ENCODE measurements around the gene FANCC. TPM values are rescaled to one million over a fixed set of nuclear protein-coding genes. Genes with fewer than 3 reads are reported as not detected.

FANCC gene
- polyA plus RNA-seq, 4 donors, result 4.9 to 20.6 (median 7.1) TPM

DNA sequence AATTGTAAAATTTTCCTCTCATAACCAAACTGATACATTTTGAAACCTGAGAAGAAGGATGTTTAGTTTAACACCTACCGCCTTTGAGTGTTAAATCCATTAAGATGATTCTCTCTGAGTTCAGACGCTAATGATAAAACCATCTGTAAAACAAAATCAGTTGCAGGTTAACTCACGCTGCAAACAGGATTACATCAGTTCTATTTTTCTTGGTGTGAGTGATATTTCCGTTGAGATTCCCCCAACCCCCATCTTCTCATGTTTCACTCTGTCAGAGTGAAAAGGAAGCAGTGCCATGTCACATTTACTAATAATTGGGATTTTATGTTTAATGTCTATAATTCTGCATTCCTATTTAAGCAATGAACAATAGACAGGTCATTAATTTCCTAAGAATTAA is 146.5 kb downstream of the FANCC start:
- 53 to 79% (median 57%) methylated on average over 4 of the region's 4 CpGs for WGBS, 3 donors
- FAIRE-seq (no peak), DNase-seq (no peak)
- no peaks in the 10 kb centered on the region for H3K27me3 ChIP-seq (ENCODE audit: control insufficient read depth in 3 of 3, insufficient read depth in 3 of 3, low read length in 3 of 3)
- H3K9me3 ChIP-seq (ENCODE audit: control insufficient read depth in 2 of 2, insufficient read depth in 1 of 2, low read depth in 1 of 2, low read length in 1 of 2), result peaks cover 0 to 9% of the 10 kb centered on the region in 2 donors
- H3K4me3 ChIP-seq (ENCODE audit: low read depth in 1 of 3, low read length in 3 of 3), result no peak overlapping the region
- no peak overlapping the region for H3K27ac ChIP-seq (ENCODE audit: low read depth in 1 of 3, low read length in 2 of 3)
- H3K36me3 ChIP-seq (ENCODE audit: control insufficient read depth in 3 of 3, insufficient read depth in 2 of 3, low read depth in 1 of 3, low read length in 3 of 3), result peaks cover 0 to 11% (median 3%) of the 10 kb centered on the region in 3 donors
- H3K4me1 ChIP-seq (ENCODE audit: control insufficient read depth in 3 of 3, insufficient read depth in 2 of 3, low read depth in 1 of 3, low read length in 2 of 3), result no peaks in the 10 kb centered on the region

DNA sequence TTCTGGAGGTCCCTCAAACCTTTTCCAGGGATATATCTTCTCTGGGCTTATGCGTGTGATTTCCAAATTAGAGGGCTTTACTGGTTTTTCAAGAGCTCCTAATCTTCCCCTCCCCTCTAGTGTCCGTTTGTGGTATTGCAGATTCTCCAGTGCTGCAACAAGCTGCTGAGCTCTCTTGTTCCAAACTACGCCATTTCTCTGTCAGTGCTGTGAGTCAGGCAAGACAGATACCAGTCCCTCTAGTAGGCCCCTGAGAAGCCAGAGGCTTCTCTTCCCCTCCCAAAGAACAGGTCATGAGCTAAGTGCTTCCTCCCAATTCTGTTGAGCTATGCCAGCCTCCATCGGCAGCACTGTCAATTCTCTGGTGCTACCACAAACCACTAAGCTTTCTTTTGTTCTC is 149.5 kb downstream of the FANCC start:
- Histone ChIP-seq H3K9me3 (ENCODE audit: control insufficient read depth in 2 of 2, insufficient read depth in 1 of 2, low read depth in 1 of 2, low read length in 1 of 2) (peaks cover 0 to 13% of the 10 kb centered on the region in 2 donors), H3K4me1 (ENCODE audit: control insufficient read depth in 3 of 3, insufficient read depth in 2 of 3, low read depth in 1 of 3, low read length in 2 of 3) (no peaks in the 10 kb centered on the region), H3K27ac (ENCODE audit: low read depth in 1 of 3, low read length in 2 of 3) (no peak overlapping the region), H3K4me3 (ENCODE audit: low read depth in 1 of 3, low read length in 3 of 3) (no peak overlapping the region), H3K27me3 (ENCODE audit: control insufficient read depth in 3 of 3, insufficient read depth in 3 of 3, low read length in 3 of 3) (no peaks in the 10 kb centered on the region), H3K36me3 (ENCODE audit: control insufficient read depth in 3 of 3, insufficient read depth in 2 of 3, low read depth in 1 of 3, low read length in 3 of 3) (peaks cover 0 to 8% (median 3%) of the 10 kb centered on the region in 3 donors)
- FAIRE-seq (no peak), DNase-seq (peak in 1 of 2 donors; percentile 62)
- WGBS, 3 donors, result 58 to 62% (median 58%) methylated on average over 4 of the region's 4 CpGs

GRCh38 chr9:95165004-95165403 is 152.5 kb downstream of the FANCC start:
- 84 to 98% (median 91%) methylated on average over 1 of the region's 1 CpG for WGBS, 3 donors
- DNase-seq (no peak), FAIRE-seq (peak; percentile 30)
- Histone ChIP-seq H3K27ac (ENCODE audit: low read depth in 1 of 3, low read length in 2 of 3) (no peak overlapping the region), H3K4me3 (ENCODE audit: low read depth in 1 of 3, low read length in 3 of 3) (no peak overlapping the region), H3K9me3 (ENCODE audit: control insufficient read depth in 2 of 2, insufficient read depth in 1 of 2, low read depth in 1 of 2, low read length in 1 of 2) (peaks cover 0 to 13% of the 10 kb centered on the region in 2 donors), H3K36me3 (ENCODE audit: control insufficient read depth in 3 of 3, insufficient read depth in 2 of 3, low read depth in 1 of 3, low read length in 3 of 3) (peaks cover 0 to 8% (median 5%) of the 10 kb centered on the region in 3 donors), H3K4me1 (ENCODE audit: control insufficient read depth in 3 of 3, insufficient read depth in 2 of 3, low read depth in 1 of 3, low read length in 2 of 3) (no peaks in the 10 kb centered on the region), H3K27me3 (ENCODE audit: control insufficient read depth in 3 of 3, insufficient read depth in 3 of 3, low read length in 3 of 3) (no peaks in the 10 kb centered on the region)

- Histone ChIP-seq H3K4me3 (ENCODE audit: low read depth in 1 of 3, low read length in 3 of 3) (no peak overlapping the region), H3K27me3 (ENCODE audit: control insufficient read depth in 3 of 3, insufficient read depth in 3 of 3, low read length in 3 of 3) (no peaks in the 10 kb centered on the region), H3K27ac (ENCODE audit: low read depth in 1 of 3, low read length in 2 of 3) (peak overlapping the region in 2 of 3 donors; percentile 11 to 32), H3K9me3 (ENCODE audit: control insufficient read depth in 2 of 2, insufficient read depth in 1 of 2, low read depth in 1 of 2, low read length in 1 of 2) (no peaks in the 10 kb centered on the region), H3K36me3 (ENCODE audit: control insufficient read depth in 3 of 3, insufficient read depth in 2 of 3, low read depth in 1 of 3, low read length in 3 of 3) (peaks cover 0 to 2% (median 0%) of the 10 kb centered on the region in 3 donors), H3K4me1 (ENCODE audit: control insufficient read depth in 3 of 3, insufficient read depth in 2 of 3, low read depth in 1 of 3, low read length in 2 of 3) (no peaks in the 10 kb centered on the region)
- WGBS, 3 donors, result 62 to 92% (median 81%) methylated on average over 7 of the region's 7 CpGs
- FAIRE-seq (no peak), DNase-seq (peak; percentile 32 to 62)
These were observed 159.9 kb downstream of the FANCC start for GRCh38 chr9:95157481-95158151.

DNA sequence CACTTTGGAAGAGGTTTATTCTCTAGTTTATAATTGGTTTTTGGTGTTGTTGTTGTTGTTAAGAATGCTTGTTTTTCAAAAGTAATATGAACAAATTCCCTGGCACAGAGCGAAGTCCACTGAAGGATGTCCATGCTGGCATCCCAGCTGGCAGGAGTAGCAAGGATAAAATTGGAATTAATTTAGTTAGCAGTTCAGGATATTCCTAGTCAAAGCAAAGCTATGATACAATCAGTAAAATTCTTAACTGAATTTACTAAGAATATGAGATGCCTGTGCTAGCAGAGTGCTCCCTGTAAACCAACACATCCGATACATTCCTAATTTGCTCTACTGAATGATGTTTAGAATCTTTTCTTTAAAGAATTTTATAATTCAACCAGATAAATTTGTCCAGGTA is 161.4 kb downstream of the FANCC start:
- Histone ChIP-seq H3K36me3 (ENCODE audit: control insufficient read depth in 3 of 3, insufficient read depth in 2 of 3, low read depth in 1 of 3, low read length in 3 of 3) (peaks cover 0 to 4% (median 0%) of the 10 kb centered on the region in 3 donors), H3K27me3 (ENCODE audit: control insufficient read depth in 3 of 3, insufficient read depth in 3 of 3, low read length in 3 of 3) (no peaks in the 10 kb centered on the region), H3K4me3 (ENCODE audit: low read depth in 1 of 3, low read length in 3 of 3) (no peak overlapping the region), H3K9me3 (ENCODE audit: control insufficient read depth in 2 of 2, insufficient read depth in 1 of 2, low read depth in 1 of 2, low read length in 1 of 2) (no peaks in the 10 kb centered on the region), H3K27ac (ENCODE audit: low read depth in 1 of 3, low read length in 2 of 3) (no peak overlapping the region), H3K4me1 (ENCODE audit: control insufficient read depth in 3 of 3, insufficient read depth in 2 of 3, low read depth in 1 of 3, low read length in 2 of 3) (no peaks in the 10 kb centered on the region)
- 96 to 100% (median 97%) methylated on average over 2 of the region's 2 CpGs for WGBS, 3 donors
- FAIRE-seq (no peak), DNase-seq (no peak)

- WGBS, 3 donors, result 56 to 88% (median 85%) methylated on average over 1 to 2 of the region's 3 CpGs
- Histone ChIP-seq H3K9me3 (ENCODE audit: control insufficient read depth in 2 of 2, insufficient read depth in 1 of 2, low read depth in 1 of 2, low read length in 1 of 2) (no peaks in the 10 kb centered on the region), H3K27ac (ENCODE audit: low read depth in 1 of 3, low read length in 2 of 3) (no peak overlapping the region), H3K4me1 (ENCODE audit: control insufficient read depth in 3 of 3, insufficient read depth in 2 of 3, low read depth in 1 of 3, low read length in 2 of 3) (no peaks in the 10 kb centered on the region), H3K36me3 (ENCODE audit: control insufficient read depth in 3 of 3, insufficient read depth in 2 of 3, low read depth in 1 of 3, low read length in 3 of 3) (peaks cover 0 to 4% (median 0%) of the 10 kb centered on the region in 3 donors), H3K4me3 (ENCODE audit: low read depth in 1 of 3, low read length in 3 of 3) (no peak overlapping the region), H3K27me3 (ENCODE audit: control insufficient read depth in 3 of 3, insufficient read depth in 3 of 3, low read length in 3 of 3) (no peaks in the 10 kb centered on the region)
- DNase-seq (no peak), FAIRE-seq (no peak)
These were observed 162.3 kb downstream of the FANCC start for GRCh38 chr9:95155220-95155619.

DNA sequence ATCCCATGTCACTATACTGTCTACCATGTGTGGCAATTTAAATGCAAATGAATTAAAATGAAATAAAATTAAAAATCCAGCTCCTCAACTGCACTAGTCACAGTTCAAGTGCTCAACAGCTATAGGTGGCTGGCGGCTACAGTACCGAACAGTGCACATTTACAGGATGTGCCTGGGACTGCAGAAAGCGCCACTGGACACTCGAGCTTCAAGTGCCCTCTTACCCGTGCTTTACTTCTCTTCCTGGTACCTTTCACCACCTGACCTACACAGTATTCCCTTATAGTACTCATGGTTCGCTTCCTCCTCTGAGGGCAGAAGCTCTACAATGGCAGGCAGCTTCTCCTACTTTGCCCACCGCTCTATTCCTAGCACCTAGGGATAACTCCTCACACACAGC is 166.6 kb downstream of the FANCC start:
- H3K9me3 ChIP-seq (ENCODE audit: control insufficient read depth in 2 of 2, insufficient read depth in 1 of 2, low read depth in 1 of 2, low read length in 1 of 2), result no peaks in the 10 kb centered on the region
- no peak overlapping the region for H3K27ac ChIP-seq (ENCODE audit: low read depth in 1 of 3, low read length in 2 of 3)
- FAIRE-seq (no peak), DNase-seq (no peak)
- no peak overlapping the region for H3K4me3 ChIP-seq (ENCODE audit: low read depth in 1 of 3, low read length in 3 of 3)
- H3K27me3 ChIP-seq (ENCODE audit: control insufficient read depth in 3 of 3, insufficient read depth in 3 of 3, low read length in 3 of 3), result no peaks in the 10 kb centered on the region
- H3K36me3 ChIP-seq (ENCODE audit: control insufficient read depth in 3 of 3, insufficient read depth in 2 of 3, low read depth in 1 of 3, low read length in 3 of 3), result peaks cover 0 to 6% (median 0%) of the 10 kb centered on the region in 3 donors
- WGBS, 3 donors, result 91 to 97% (median 92%) methylated on average over 7 of the region's 7 CpGs
- no peaks in the 10 kb centered on the region for H3K4me1 ChIP-seq (ENCODE audit: control insufficient read depth in 3 of 3, insufficient read depth in 2 of 3, low read depth in 1 of 3, low read length in 2 of 3)

GRCh38 chr9:95148208-95148520 is 169.3 kb downstream of the FANCC start:
- no peaks in the 10 kb centered on the region for H3K4me1 ChIP-seq (ENCODE audit: control insufficient read depth in 3 of 3, insufficient read depth in 2 of 3, low read depth in 1 of 3, low read length in 2 of 3)
- 75 to 94% (median 83%) methylated on average over 2 of the region's 2 CpGs for WGBS, 3 donors
- no peak for FAIRE-seq
- H3K36me3 ChIP-seq (ENCODE audit: control insufficient read depth in 3 of 3, insufficient read depth in 2 of 3, low read depth in 1 of 3, low read length in 3 of 3), result peaks cover 0 to 14% (median 0%) of the 10 kb centered on the region in 3 donors
- no peaks in the 10 kb centered on the region for H3K9me3 ChIP-seq (ENCODE audit: control insufficient read depth in 2 of 2, insufficient read depth in 1 of 2, low read depth in 1 of 2, low read length in 1 of 2)
- no peak for DNase-seq
- no peaks in the 10 kb centered on the region for H3K27me3 ChIP-seq (ENCODE audit: control insufficient read depth in 3 of 3, insufficient read depth in 3 of 3, low read length in 3 of 3)
- H3K4me3 ChIP-seq (ENCODE audit: low read depth in 1 of 3, low read length in 3 of 3), result no peak overlapping the region
- H3K27ac ChIP-seq (ENCODE audit: low read depth in 1 of 3, low read length in 2 of 3), result no peak overlapping the region
